ENCODE data around the gene ANOS1.

Gene ANOS1

DNA sequence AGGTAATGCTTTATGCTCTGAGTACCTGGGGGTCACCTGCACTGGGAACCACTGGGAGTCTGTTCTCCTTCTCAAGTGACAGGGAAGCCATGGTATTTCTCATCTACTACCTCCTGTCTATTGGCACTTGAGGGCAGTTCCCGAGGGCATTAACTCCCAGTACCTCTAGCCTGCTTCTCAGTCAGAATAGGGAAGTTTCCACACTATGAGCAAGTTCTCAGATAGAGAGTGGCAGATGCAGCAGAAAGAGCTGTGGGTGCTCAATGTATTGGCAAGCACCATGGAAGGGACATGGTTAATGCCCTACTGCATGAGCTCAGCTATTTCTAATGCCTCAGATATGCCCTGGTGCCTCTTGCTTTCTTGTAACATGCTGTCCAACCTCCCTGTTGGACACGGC is 74.1 kb downstream of the ANOS1 start:
- TF ChIP-seq, protein P1, sequence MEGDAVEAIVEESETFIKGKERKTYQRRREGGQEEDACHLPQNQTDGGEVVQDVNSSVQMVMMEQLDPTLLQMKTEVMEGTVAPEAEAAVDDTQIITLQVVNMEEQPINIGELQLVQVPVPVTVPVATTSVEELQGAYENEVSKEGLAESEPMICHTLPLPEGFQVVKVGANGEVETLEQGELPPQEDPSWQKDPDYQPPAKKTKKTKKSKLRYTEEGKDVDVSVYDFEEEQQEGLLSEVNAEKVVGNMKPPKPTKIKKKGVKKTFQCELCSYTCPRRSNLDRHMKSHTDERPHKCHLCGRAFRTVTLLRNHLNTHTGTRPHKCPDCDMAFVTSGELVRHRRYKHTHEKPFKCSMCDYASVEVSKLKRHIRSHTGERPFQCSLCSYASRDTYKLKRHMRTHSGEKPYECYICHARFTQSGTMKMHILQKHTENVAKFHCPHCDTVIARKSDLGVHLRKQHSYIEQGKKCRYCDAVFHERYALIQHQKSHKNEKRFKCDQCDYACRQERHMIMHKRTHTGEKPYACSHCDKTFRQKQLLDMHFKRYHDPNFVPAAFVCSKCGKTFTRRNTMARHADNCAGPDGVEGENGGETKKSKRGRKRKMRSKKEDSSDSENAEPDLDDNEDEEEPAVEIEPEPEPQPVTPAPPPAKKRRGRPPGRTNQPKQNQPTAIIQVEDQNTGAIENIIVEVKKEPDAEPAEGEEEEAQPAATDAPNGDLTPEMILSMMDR (IDR thresholded peaks at IDR 0.05; ENCODE audit: borderline replicate concordance, insufficient read depth, low read depth, low read length) = no peak
- no peak overlapping the region for H3K4me3 ChIP-seq (ENCODE audit: low read depth, low read length)

- TF ChIP-seq, protein P1 (IDR thresholded peaks at IDR 0.05; ENCODE audit: borderline replicate concordance, insufficient read depth, low read depth, low read length) = no peak
- no peak overlapping the region for H3K4me3 ChIP-seq (ENCODE audit: low read depth, low read length)
These were observed 78.0 kb downstream of the ANOS1 start for GRCh38 chrX:8653956-8654355.

DNA sequence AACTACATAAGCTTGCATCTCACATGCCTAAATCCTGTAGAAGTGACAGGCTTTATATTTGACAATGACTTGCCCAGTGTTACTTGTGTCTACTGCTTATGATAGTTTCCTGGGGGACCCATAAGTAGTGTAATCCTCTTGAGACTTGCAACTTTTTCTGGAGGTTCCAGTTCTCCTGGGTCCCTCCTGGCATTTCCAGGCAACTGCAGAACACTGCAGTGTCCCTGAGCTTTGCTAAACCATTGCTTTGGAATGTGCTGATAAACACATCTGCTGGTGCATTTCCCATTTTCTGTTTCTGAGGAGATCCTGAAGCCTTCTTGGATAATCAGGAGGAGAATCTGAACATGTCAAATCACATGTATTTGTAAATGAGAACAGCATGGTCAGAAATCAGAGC is 82.0 kb downstream of the ANOS1 start:
- H3K4me3 ChIP-seq (ENCODE audit: low read depth, low read length) = no peak overlapping the region

GRCh38 chrX:8647176-8647575 is 84.8 kb downstream of the ANOS1 start:
- TF ChIP-seq, protein P1 (IDR thresholded peaks at IDR 0.05; ENCODE audit: borderline replicate concordance, insufficient read depth, low read depth, low read length) = no peak
- no peak overlapping the region for H3K4me3 ChIP-seq (ENCODE audit: low read depth, low read length)

More for the DNA sequence above, 82.0 kb downstream of the ANOS1 start:
- TF ChIP-seq, protein P1 (IDR thresholded peaks at IDR 0.05; ENCODE audit: borderline replicate concordance, insufficient read depth, low read depth, low read length) = no peak

DNA sequence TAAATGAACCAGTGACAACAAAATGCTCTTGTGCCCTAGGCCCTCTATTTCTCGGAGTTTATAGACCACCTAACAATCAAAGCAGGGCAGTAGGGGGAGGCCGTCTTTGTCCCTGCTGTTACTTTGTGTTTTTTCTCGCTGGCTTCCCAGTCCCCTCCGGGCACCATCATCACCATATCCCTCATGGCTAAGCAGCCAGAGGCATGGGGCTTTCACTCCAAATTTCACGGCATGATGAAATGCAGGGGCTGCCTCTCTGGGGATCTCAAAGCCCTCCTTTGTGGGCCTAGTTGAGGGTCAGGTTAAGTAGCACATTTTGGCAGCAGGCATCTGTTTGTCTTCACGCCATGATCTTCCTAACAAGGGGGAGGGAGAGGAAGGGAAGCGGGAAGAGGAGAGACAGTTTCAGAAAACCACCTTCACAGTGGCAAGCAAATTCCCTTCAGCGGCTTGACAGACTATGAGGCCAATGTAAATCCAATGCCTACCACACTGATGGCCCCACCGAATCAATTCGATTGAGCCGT is 91.9 kb downstream of the ANOS1 start:
- TF ChIP-seq, protein P1 (IDR thresholded peaks at IDR 0.05; ENCODE audit: borderline replicate concordance, insufficient read depth, low read depth, low read length) = no peak
- H3K4me3 ChIP-seq (ENCODE audit: low read depth, low read length) = no peak overlapping the region

DNA sequence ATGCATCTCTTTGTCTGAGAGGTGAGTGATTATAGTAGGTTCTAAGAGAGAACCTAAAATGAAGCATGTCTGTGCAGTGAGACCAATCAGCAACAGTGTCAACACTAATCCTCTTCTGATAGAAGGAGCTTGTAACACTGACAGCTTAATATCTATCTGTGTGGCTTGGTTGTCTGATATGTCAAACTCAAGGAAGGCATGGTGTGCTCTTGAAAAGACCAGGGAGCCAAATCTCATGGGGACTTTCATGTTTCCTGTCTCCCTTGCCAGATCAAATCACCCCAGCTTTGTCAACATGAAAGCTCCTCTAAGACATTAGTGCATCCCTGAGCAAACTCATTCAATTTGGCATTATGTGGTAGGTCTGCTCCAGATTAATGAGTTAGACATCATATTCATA is 95.4 kb downstream of the ANOS1 start:
- TF ChIP-seq, protein P1 (IDR thresholded peaks at IDR 0.05; ENCODE audit: borderline replicate concordance, insufficient read depth, low read depth, low read length) = no peak
- no peak overlapping the region for H3K4me3 ChIP-seq (ENCODE audit: low read depth, low read length)

GRCh38 chrX:8635812-8636211 is 96.1 kb downstream of the ANOS1 start:
- TF ChIP-seq, protein P1 (IDR thresholded peaks at IDR 0.05; ENCODE audit: borderline replicate concordance, insufficient read depth, low read depth, low read length) = no peak
- no peak overlapping the region for H3K4me3 ChIP-seq (ENCODE audit: low read depth, low read length)
